ENCODE measurements around the gene GOLGA7B. TPM values are rescaled to one million over a fixed set of nuclear protein-coding genes. Genes with fewer than 3 reads are reported as not detected.
"Not testable (repeated sequence)": the region's sequence is repeated elsewhere in the genome, so short reads cannot be mapped to it uniquely, and the experiment has no call there.

The GOLGA7B gene
- total RNA-seq, 2 donors from 2014 or later, result 1.8 to 2.8 TPM

GRCh38 chr10:97842656-97843280, 6.9 kb upstream of the GOLGA7B start:
- no peak overlapping the region for H3K27ac Mint-ChIP-seq
- ATAC-seq, result no peak
- H3K4me3 Mint-ChIP-seq, result no peak overlapping the region

GRCh38 chr10:97843281-97843671, 6.4 kb upstream of the GOLGA7B start:
- ATAC-seq, result no peak
- no peaks in the 10 kb centered on the region for H3K36me3 Mint-ChIP-seq
- H3K27me3 Mint-ChIP-seq, result no peaks in the 10 kb centered on the region
- H3K4me1 Mint-ChIP-seq (ENCODE audit: low read depth in 2 of 2), result peaks cover 11 to 13% of the 10 kb centered on the region in 2 donors
- H3K4me3 Mint-ChIP-seq, result no peak overlapping the region
- H3K9me3 Mint-ChIP-seq, result no peaks in the 10 kb centered on the region
- no peak overlapping the region for H3K27ac Mint-ChIP-seq
- DNase-seq (ENCODE audit: low spot score), result no peak

More at GRCh38 chr10:97842656-97843280, 6.9 kb upstream of the GOLGA7B start:
- Mint-ChIP-seq H3K36me3 (no peaks in the 10 kb centered on the region), H3K27me3 (no peaks in the 10 kb centered on the region), H3K4me1 (ENCODE audit: low read depth in 2 of 2) (peaks cover 11 to 13% of the 10 kb centered on the region in 2 donors), H3K9me3 (no peaks in the 10 kb centered on the region)
- no peak for DNase-seq (ENCODE audit: low spot score)

- not testable (repeated sequence) for DNase-seq (ENCODE audit: low spot score); H3K27ac Mint-ChIP-seq; H3K27me3 Mint-ChIP-seq; H3K36me3 Mint-ChIP-seq; H3K4me3 Mint-ChIP-seq; H3K9me3 Mint-ChIP-seq; ATAC-seq
- peaks cover 13 to 16% of the 10 kb centered on the region in 2 donors for H3K4me1 Mint-ChIP-seq (ENCODE audit: low read depth in 2 of 2)
Observed at GRCh38 chr10:97843972-97844371, 5.7 kb upstream of the GOLGA7B start.

GRCh38 chr10:97844678-97845077, 5.0 kb upstream of the GOLGA7B start:
- H3K4me3 Mint-ChIP-seq, result no peak overlapping the region
- no peaks in the 10 kb centered on the region for H3K27me3 Mint-ChIP-seq
- H3K9me3 Mint-ChIP-seq, result no peaks in the 10 kb centered on the region
- ATAC-seq (no peak), DNase-seq (ENCODE audit: low spot score) (no peak)
- H3K4me1 Mint-ChIP-seq (ENCODE audit: low read depth in 2 of 2), result peaks cover 18 to 21% of the 10 kb centered on the region in 2 donors
- no peak overlapping the region for H3K27ac Mint-ChIP-seq
- H3K36me3 Mint-ChIP-seq, result no peaks in the 10 kb centered on the region

- no peaks in the 10 kb centered on the region for H3K27me3 Mint-ChIP-seq
- peak overlapping the region; percentile 47 to 76 for H3K27ac Mint-ChIP-seq
- H3K9me3 Mint-ChIP-seq, result no peaks in the 10 kb centered on the region
- H3K36me3 Mint-ChIP-seq, result no peaks in the 10 kb centered on the region
- DNase-seq (ENCODE audit: low spot score) (no peak), ATAC-seq (peak; percentile 39 to 55)
- H3K4me3 Mint-ChIP-seq, result peak overlapping the region; percentile 88
- peaks cover 30 to 37% of the 10 kb centered on the region in 2 donors for H3K4me1 Mint-ChIP-seq (ENCODE audit: low read depth in 2 of 2)
Observed at GRCh38 chr10:97849103-97849686, 448 bp upstream of the GOLGA7B start.

GRCh38 chr10:97850446-97850845, 803 bp downstream of the GOLGA7B start:
- peak overlapping the region; percentile 26 to 60 for H3K27ac Mint-ChIP-seq
- DNase-seq (ENCODE audit: low spot score) (no peak), ATAC-seq (no peak)
- H3K9me3 Mint-ChIP-seq, result no peaks in the 10 kb centered on the region
- H3K4me3 Mint-ChIP-seq, result peak overlapping the region; percentile 86
- no peaks in the 10 kb centered on the region for H3K36me3 Mint-ChIP-seq
- H3K4me1 Mint-ChIP-seq (ENCODE audit: low read depth in 2 of 2), result peaks cover 30 to 37% of the 10 kb centered on the region in 2 donors
- H3K27me3 Mint-ChIP-seq, result no peaks in the 10 kb centered on the region

- ATAC-seq, result no peak
- H3K4me3 Mint-ChIP-seq, result peak overlapping the region; percentile 86
- H3K27ac Mint-ChIP-seq, result no peak overlapping the region
- H3K36me3 Mint-ChIP-seq, result no peaks in the 10 kb centered on the region
- DNase-seq (ENCODE audit: low spot score), result no peak
- H3K9me3 Mint-ChIP-seq, result no peaks in the 10 kb centered on the region
- H3K4me1 Mint-ChIP-seq (ENCODE audit: low read depth in 2 of 2), result peaks cover 30 to 37% of the 10 kb centered on the region in 2 donors
- H3K27me3 Mint-ChIP-seq, result no peaks in the 10 kb centered on the region
Observed at GRCh38 chr10:97851341-97852001, 1.8 kb downstream of the GOLGA7B start.

- Mint-ChIP-seq H3K27me3 (no peaks in the 10 kb centered on the region), H3K9me3 (no peaks in the 10 kb centered on the region), H3K4me1 (ENCODE audit: low read depth in 2 of 2) (peaks cover 30 to 41% of the 10 kb centered on the region in 2 donors), H3K27ac (no peak overlapping the region), H3K4me3 (peak overlapping the region; percentile 3), H3K36me3 (no peaks in the 10 kb centered on the region)
- ATAC-seq, result no peak
- DNase-seq (ENCODE audit: low spot score), result no peak
Observed at GRCh38 chr10:97852277-97852676, 2.6 kb downstream of the GOLGA7B start.

GRCh38 chr10:97852840-97853405, 3.3 kb downstream of the GOLGA7B start:
- Mint-ChIP-seq H3K4me1 (ENCODE audit: low read depth in 2 of 2) (peaks cover 32 to 48% of the 10 kb centered on the region in 2 donors), H3K9me3 (no peaks in the 10 kb centered on the region), H3K36me3 (no peaks in the 10 kb centered on the region), H3K27ac (no peak overlapping the region), H3K4me3 (no peak overlapping the region), H3K27me3 (no peaks in the 10 kb centered on the region)
- DNase-seq (ENCODE audit: low spot score) (no peak), ATAC-seq (no peak)

- no peak for DNase-seq (ENCODE audit: low spot score)
- no peak for ATAC-seq
- H3K9me3 Mint-ChIP-seq, result no peaks in the 10 kb centered on the region
- no peaks in the 10 kb centered on the region for H3K27me3 Mint-ChIP-seq
- H3K36me3 Mint-ChIP-seq, result no peaks in the 10 kb centered on the region
- H3K27ac Mint-ChIP-seq, result no peak overlapping the region
- H3K4me1 Mint-ChIP-seq (ENCODE audit: low read depth in 2 of 2), result peaks cover 34 to 49% of the 10 kb centered on the region in 2 donors
- H3K4me3 Mint-ChIP-seq, result no peak overlapping the region
Observed at GRCh38 chr10:97854743-97855142, 5.1 kb downstream of the GOLGA7B start.

- Mint-ChIP-seq H3K27ac (peak overlapping the region; percentile 1 to 43), H3K36me3 (no peaks in the 10 kb centered on the region), H3K4me1 (ENCODE audit: low read depth in 2 of 2) (peaks cover 18 to 25% of the 10 kb centered on the region in 2 donors), H3K9me3 (no peaks in the 10 kb centered on the region), H3K27me3 (no peaks in the 10 kb centered on the region), H3K4me3 (peak overlapping the region; percentile 54)
- ATAC-seq, result peak; percentile 93 to 97
- DNase-seq (ENCODE audit: low spot score), result peak; percentile 70
Observed at GRCh38 chr10:97858001-97858439, 8.4 kb downstream of the GOLGA7B start.

GRCh38 chr10:97861097-97861750, 11.6 kb downstream of the GOLGA7B start:
- Mint-ChIP-seq H3K27ac (no peak overlapping the region), H3K36me3 (no peaks in the 10 kb centered on the region), H3K27me3 (no peaks in the 10 kb centered on the region), H3K4me1 (ENCODE audit: low read depth in 2 of 2) (peaks cover 26 to 28% of the 10 kb centered on the region in 2 donors), H3K4me3 (no peak overlapping the region), H3K9me3 (no peaks in the 10 kb centered on the region)
- DNase-seq (ENCODE audit: low spot score) (no peak), ATAC-seq (no peak)

- H3K27ac Mint-ChIP-seq, result no peak overlapping the region
- no peaks in the 10 kb centered on the region for H3K36me3 Mint-ChIP-seq
- DNase-seq (ENCODE audit: low spot score), result no peak
- no peak overlapping the region for H3K4me3 Mint-ChIP-seq
- peaks cover 32 to 34% of the 10 kb centered on the region in 2 donors for H3K4me1 Mint-ChIP-seq (ENCODE audit: low read depth in 2 of 2)
- H3K9me3 Mint-ChIP-seq, result no peaks in the 10 kb centered on the region
- H3K27me3 Mint-ChIP-seq, result no peaks in the 10 kb centered on the region
- no peak for ATAC-seq
Observed at GRCh38 chr10:97861924-97862323, 12.3 kb downstream of the GOLGA7B start.

Measured in natural killer cell treated with Interleukin-12 subunit alpha and Interleukin-12 subunit beta and Interleukin-15 and Interleukin-18, amount 100 ng/mL, for 72 hours (primary cell).